Mesenchymal stem cell (in vitro differentiated cells and primary cell): ENCODE measurements around the gene LIMS2.

ENCODE experiments used
- DNase-seq: peaks from one replicate; pipeline ENCODE4 v3.0.0-alpha.2; 2013
- H2AFZ ChIP-seq: one replicate; pipeline ENCODE4 v1.6.1; 2013; ENCODE audit warnings: low read depth, mild to moderate bottlenecking, control low read depth, inconsistent platforms, low read length, moderate library complexity
- H2AK5ac ChIP-seq: 2 replicates; pipeline ENCODE4 v1.6.1; 2013; ENCODE audit warnings: low read length, moderate library complexity, mild to moderate bottlenecking, inconsistent platforms; ENCODE audit not compliant: severe bottlenecking
- H2BK120ac ChIP-seq: one replicate; pipeline ENCODE4 v1.6.1; 2013; ENCODE audit warnings: low read depth, mild to moderate bottlenecking, inconsistent platforms, low read length, moderate library complexity
- H2BK12ac ChIP-seq, 2 experiments: one replicate each; pipeline ENCODE4 v1.6.1; 2013; ENCODE audit warnings: inconsistent platforms in 2 of 2, low read length in 2 of 2, mild to moderate bottlenecking in 2 of 2, moderate library complexity in 2 of 2, control low read depth in 1 of 2
- H2BK15ac ChIP-seq: one replicate; pipeline ENCODE4 v1.6.1; 2013; ENCODE audit warnings: mild to moderate bottlenecking, low read depth, inconsistent platforms; ENCODE audit not compliant: poor library complexity, severe bottlenecking
- H2BK5ac ChIP-seq: 2 replicates; pipeline ENCODE4 v1.6.1; 2013; ENCODE audit warnings: low read depth, mild to moderate bottlenecking, low read length, control low read depth, inconsistent platforms; ENCODE audit not compliant: poor library complexity, severe bottlenecking
- H3K14ac ChIP-seq, 2 experiments: one replicate each; pipeline ENCODE4 v1.6.1; 2013; ENCODE audit warnings: inconsistent platforms in 2 of 2, low read length in 2 of 2, control low read depth in 1 of 2, mild to moderate bottlenecking in 1 of 2, moderate library complexity in 1 of 2
- H3K18ac ChIP-seq, 2 experiments: one replicate each; pipeline ENCODE4 v1.6.1; 2013; ENCODE audit warnings: inconsistent platforms in 2 of 2, low read length in 2 of 2, control low read depth in 1 of 2, low read depth in 1 of 2, mild to moderate bottlenecking in 1 of 2
- H3K23ac ChIP-seq, 2 experiments: one replicate each; pipeline ENCODE4 v1.6.1; 2013; ENCODE audit warnings: inconsistent platforms in 2 of 2, low read length in 2 of 2, mild to moderate bottlenecking in 2 of 2, moderate library complexity in 2 of 2, control low read depth in 1 of 2
- H3K27ac ChIP-seq: 2 replicates; pipeline ENCODE4 v1.5.1; 2013; ENCODE audit warnings: mild to moderate bottlenecking, moderate library complexity, low read length, control low read depth, inconsistent platforms; ENCODE audit not compliant: poor library complexity, severe bottlenecking
- H3K27me3 ChIP-seq, 2 experiments: 2 replicates each; pipeline versions ENCODE4 v1.6.1 to v1.7.0; 2013; ENCODE audit warnings: low read length in 2 of 2, mild to moderate bottlenecking in 2 of 2, moderate library complexity in 2 of 2, control low read depth in 1 of 2, inconsistent platforms in 1 of 2; ENCODE audit not compliant: control insufficient read depth in 1 of 2, insufficient read depth in 1 of 2
- H3K36me3 ChIP-seq, 2 experiments: 2 replicates each; pipeline versions ENCODE4 v1.6.1 to v1.7.0; 2013; ENCODE audit warnings: low read length in 2 of 2, control low read depth in 1 of 2, inconsistent platforms in 1 of 2, low read depth in 1 of 2, mild to moderate bottlenecking in 1 of 2; ENCODE audit not compliant: insufficient read depth in 2 of 2, control insufficient read depth in 1 of 2
- H3K4ac ChIP-seq, 2 experiments: one replicate each; pipeline ENCODE4 v1.6.1; 2013; ENCODE audit warnings: inconsistent platforms in 2 of 2, low read length in 2 of 2, mild to moderate bottlenecking in 2 of 2, moderate library complexity in 2 of 2, control low read depth in 1 of 2, low read depth in 1 of 2
- H3K4me1 ChIP-seq: 2 replicates; pipeline ENCODE4 v1.6.1; 2013; ENCODE audit warnings: low read depth, low read length, control low read depth; ENCODE audit not compliant: control insufficient read depth, insufficient read depth
- H3K4me2 ChIP-seq: 2 replicates; pipeline ENCODE4 v1.6.1; 2013; ENCODE audit warnings: low read length, mild to moderate bottlenecking, inconsistent platforms; ENCODE audit not compliant: poor library complexity, severe bottlenecking
- H3K4me3 ChIP-seq, 2 experiments: 2 replicates each; pipeline versions ENCODE4 v1.5.1 to v1.7.0; 2013; ENCODE audit warnings: low read length in 2 of 2, mild to moderate bottlenecking in 2 of 2, control low read depth in 1 of 2, low read depth in 1 of 2; ENCODE audit not compliant: insufficient read depth in 1 of 2
- H3K79me1 ChIP-seq: replicated peaks from 2 replicates; pipeline ENCODE4 v1.6.1; 2013; ENCODE audit warnings: mild to moderate bottlenecking, control low read depth, low read length, inconsistent platforms; ENCODE audit not compliant: poor library complexity, severe bottlenecking
- H3K9ac ChIP-seq: 2 replicates; pipeline ENCODE4 v1.7.0; 2013; ENCODE audit warnings: mild to moderate bottlenecking, low read length, moderate library complexity
- H3K9me3 ChIP-seq: 2 replicates; pipeline ENCODE4 v1.7.0; 2013; ENCODE audit warnings: mild to moderate bottlenecking, low read length; ENCODE audit not compliant: control insufficient read depth
- H4K8ac ChIP-seq: one replicate; pipeline ENCODE4 v1.6.1; 2013; ENCODE audit warnings: inconsistent platforms, mild to moderate bottlenecking, low read length, moderate library complexity
- H4K91ac ChIP-seq: one replicate; pipeline ENCODE4 v1.6.1; 2013; ENCODE audit warnings: mild to moderate bottlenecking, low read length, inconsistent platforms
- WGBS: methylation state at CpG from one replicate; pipeline ENCODE4 v1.1.7; 2013; ENCODE audit warnings: mixed read lengths; 5-methylcytosine and 5-hydroxymethylcytosine counted together

The LIMS2 gene

GRCh38 chr2:127680706-127681287, 5.5 kb upstream of the LIMS2 start:
- no peaks in the 10 kb centered on the region for H3K36me3 ChIP-seq

GRCh38 chr2:127679680-127680361, 4.5 kb upstream of the LIMS2 start:
- peaks cover 23 to 45% of the 10 kb centered on the region in 2 experiments for H3K27me3 ChIP-seq
- no peaks in the 10 kb centered on the region for H3K79me1 ChIP-seq
- no peak overlapping the region for H3K4me2 ChIP-seq
- H2BK15ac ChIP-seq: no peak overlapping the region
- H4K8ac ChIP-seq: no peak overlapping the region
- no peak overlapping the region for H3K4me3 ChIP-seq
- peak overlapping the region; percentile 52 for H4K91ac ChIP-seq
- no peak overlapping the region for H2BK120ac ChIP-seq
- H2BK5ac ChIP-seq: no peak overlapping the region
- peaks cover 9% of the 10 kb centered on the region for H3K4me1 ChIP-seq
- no peak overlapping the region for H3K18ac ChIP-seq
- no peak overlapping the region for H2AFZ ChIP-seq
- no peak overlapping the region for H2BK12ac ChIP-seq
- H3K27ac ChIP-seq: no peak overlapping the region
- no peaks in the 10 kb centered on the region for H3K9me3 ChIP-seq
- H2AK5ac ChIP-seq: no peak overlapping the region
- no peak for DNase-seq
- no peak overlapping the region for H3K23ac ChIP-seq
- WGBS: 95% methylated on average over 14 of the region's 15 CpGs
- H3K9ac ChIP-seq: no peak overlapping the region
- H3K14ac ChIP-seq: no peak overlapping the region
- no peak overlapping the region for H3K4ac ChIP-seq
- no peaks in the 10 kb centered on the region for H3K36me3 ChIP-seq

More at GRCh38 chr2:127680706-127681287, 5.5 kb upstream of the LIMS2 start:
- Histone ChIP-seq H3K79me1 (no peaks in the 10 kb centered on the region), H3K4me2 (no peak overlapping the region), H3K23ac (no peak overlapping the region), H3K9me3 (no peaks in the 10 kb centered on the region), H2AFZ (no peak overlapping the region), H3K4ac (no peak overlapping the region), H3K14ac (no peak overlapping the region), H4K91ac (no peak overlapping the region), H3K18ac (no peak overlapping the region), H2BK120ac (no peak overlapping the region), H3K27me3 (peaks cover 23 to 42% of the 10 kb centered on the region in 2 experiments), H2BK12ac (no peak overlapping the region), H3K27ac (no peak overlapping the region), H3K4me3 (peak overlapping the region in 1 of 2 experiments; percentile 64), H4K8ac (no peak overlapping the region), H3K4me1 (peaks cover 6% of the 10 kb centered on the region), H2AK5ac (no peak overlapping the region), H3K9ac (peak overlapping the region; percentile 53), H2BK15ac (no peak overlapping the region), H2BK5ac (no peak overlapping the region)
- no peak for DNase-seq
- WGBS: 91% methylated on average over 19 of the region's 19 CpGs

- Histone ChIP-seq H3K79me1 (peaks cover 2% of the 10 kb centered on the region), H3K4me2 (no peak overlapping the region), H2BK15ac (no peak overlapping the region), H3K18ac (no peak overlapping the region), H3K27me3 (peaks cover 23 to 51% of the 10 kb centered on the region in 2 experiments), H2AFZ (no peak overlapping the region), H2AK5ac (no peak overlapping the region), H3K9ac (no peak overlapping the region), H2BK12ac (no peak overlapping the region), H3K4ac (no peak overlapping the region), H3K36me3 (no peaks in the 10 kb centered on the region), H3K4me1 (peaks cover 17% of the 10 kb centered on the region), H4K91ac (no peak overlapping the region), H4K8ac (no peak overlapping the region), H3K27ac (no peak overlapping the region), H3K9me3 (no peaks in the 10 kb centered on the region), H3K14ac (no peak overlapping the region), H3K23ac (no peak overlapping the region), H2BK5ac (no peak overlapping the region), H2BK120ac (no peak overlapping the region), H3K4me3 (no peak overlapping the region)
- DNase-seq: no peak
- 82% methylated on average over 6 of the region's 6 CpGs for WGBS
Observed at GRCh38 chr2:127678991-127679390, 3.7 kb upstream of the LIMS2 start.

GRCh38 chr2:127678531-127678930, 3.2 kb upstream of the LIMS2 start:
- Histone ChIP-seq H3K4me3 (no peak overlapping the region), H2BK15ac (no peak overlapping the region), H3K36me3 (peaks cover 0 to under 1% of the 10 kb centered on the region in 2 experiments), H2BK12ac (no peak overlapping the region), H3K9me3 (no peaks in the 10 kb centered on the region), H2AFZ (no peak overlapping the region), H3K4me2 (no peak overlapping the region), H3K79me1 (peaks cover 2% of the 10 kb centered on the region), H3K4ac (no peak overlapping the region), H3K23ac (no peak overlapping the region), H2BK120ac (no peak overlapping the region), H2AK5ac (no peak overlapping the region), H2BK5ac (no peak overlapping the region), H3K9ac (no peak overlapping the region), H3K14ac (no peak overlapping the region), H3K27me3 (peaks cover 23 to 52% of the 10 kb centered on the region in 2 experiments), H3K27ac (no peak overlapping the region), H4K8ac (no peak overlapping the region), H3K18ac (no peak overlapping the region), H3K4me1 (peaks cover 19% of the 10 kb centered on the region), H4K91ac (peak overlapping the region; percentile 3)
- DNase-seq: no peak
- WGBS: 85% methylated on average over 10 of the region's 10 CpGs
